GM21576 (cell line): ENCODE data around the gene GTF2A2.

Experiments
- ATAC-seq: cut with Tn5 transposase; IDR thresholded peaks from one replicate; pipeline ENCODE4 v1.9.1; 2021; ENCODE audit warnings: mild to moderate bottlenecking, moderate library complexity; ENCODE audit not compliant: unreplicated experiment

GTF2A2 gene

GRCh38 chr15:59609730-59610712 is 47.3 kb downstream of the GTF2A2 start:
- no peak for ATAC-seq

DNA sequence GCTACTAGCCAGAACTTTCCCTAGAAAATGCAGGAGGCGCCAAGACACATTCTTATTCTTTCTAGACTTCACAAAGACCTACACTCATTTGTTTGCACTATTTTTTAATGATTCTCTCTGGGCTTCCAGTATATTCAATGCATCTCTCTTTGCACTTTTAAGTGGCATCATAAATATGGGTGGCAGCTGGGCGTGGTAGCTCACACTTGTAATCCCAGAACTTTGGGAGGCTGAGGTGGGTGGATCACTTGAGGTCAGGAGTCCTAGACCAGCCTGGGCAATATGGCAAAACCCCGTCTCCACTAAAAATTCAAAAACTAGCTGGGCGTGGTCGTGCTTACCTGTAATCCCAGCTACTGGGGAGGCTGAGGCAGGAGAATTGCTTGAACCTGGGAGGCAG is 51.3 kb downstream of the GTF2A2 start:
- no peak for ATAC-seq

GRCh38 chr15:59598461-59598860 is 58.9 kb downstream of the GTF2A2 start:
- no peak for ATAC-seq

DNA sequence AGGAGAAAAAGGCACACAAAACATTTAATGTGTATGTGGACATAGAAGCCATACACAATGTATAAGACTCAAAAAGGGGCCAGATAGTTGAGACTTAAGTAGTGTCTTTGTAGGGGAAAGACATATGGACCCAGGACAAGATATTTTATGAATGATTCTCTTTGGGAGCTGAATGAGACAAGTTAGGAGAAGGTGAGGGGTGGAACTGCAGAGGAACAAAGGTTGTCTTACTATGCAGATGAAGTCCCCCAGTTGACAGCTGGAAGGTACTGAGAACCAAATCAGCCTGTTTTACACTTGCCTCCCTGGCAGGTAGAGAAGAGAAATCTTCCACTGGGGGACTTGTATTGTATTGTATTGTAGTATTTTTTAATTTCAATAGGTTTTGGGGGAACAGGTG is 60.7 kb downstream of the GTF2A2 start:
- ATAC-seq, result no peak

DNA sequence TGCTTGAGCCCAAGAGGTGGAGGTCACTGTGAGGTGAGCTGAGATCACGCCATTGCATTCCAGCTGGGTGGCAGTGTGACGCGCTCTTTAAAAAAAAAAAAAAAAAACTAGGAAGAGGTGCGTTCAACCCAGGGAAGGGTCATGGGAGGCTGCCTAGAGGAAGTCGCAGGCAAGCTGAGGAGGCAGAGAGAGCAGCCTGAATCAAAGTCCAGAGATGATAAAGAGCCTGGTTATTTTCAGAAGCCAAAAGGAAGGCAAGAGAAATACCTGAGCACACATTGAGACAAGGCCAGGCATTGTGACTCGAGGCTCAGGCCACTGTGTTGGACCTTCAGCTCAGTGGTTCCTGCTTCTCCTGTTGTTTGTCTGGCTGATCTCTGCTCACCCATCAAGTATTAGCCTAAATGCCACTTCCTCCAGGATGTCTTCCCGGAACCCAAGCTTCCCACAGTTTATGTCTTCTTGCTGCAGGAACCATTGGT is 61.8 kb downstream of the GTF2A2 start:
- no peak for ATAC-seq

DNA sequence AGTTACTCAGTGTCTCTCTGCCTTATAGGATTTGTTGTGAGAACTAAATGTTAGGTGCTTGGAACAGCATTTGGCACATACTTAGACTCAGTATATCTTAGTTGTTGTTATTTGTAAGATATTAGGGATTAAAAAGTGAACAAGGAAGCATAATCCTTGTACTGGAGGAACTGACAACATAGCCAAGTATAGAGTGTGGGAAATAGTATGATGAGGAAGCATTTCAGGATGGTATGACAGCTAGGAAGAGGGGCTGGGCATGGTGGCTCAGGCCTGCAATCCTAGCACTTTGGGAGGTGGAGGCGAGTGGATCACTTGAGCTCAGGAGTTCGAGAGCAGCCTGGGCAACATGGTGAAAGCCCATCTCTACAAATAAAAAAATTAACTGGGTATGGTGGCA is 62.3 kb downstream of the GTF2A2 start:
- no peak for ATAC-seq

DNA sequence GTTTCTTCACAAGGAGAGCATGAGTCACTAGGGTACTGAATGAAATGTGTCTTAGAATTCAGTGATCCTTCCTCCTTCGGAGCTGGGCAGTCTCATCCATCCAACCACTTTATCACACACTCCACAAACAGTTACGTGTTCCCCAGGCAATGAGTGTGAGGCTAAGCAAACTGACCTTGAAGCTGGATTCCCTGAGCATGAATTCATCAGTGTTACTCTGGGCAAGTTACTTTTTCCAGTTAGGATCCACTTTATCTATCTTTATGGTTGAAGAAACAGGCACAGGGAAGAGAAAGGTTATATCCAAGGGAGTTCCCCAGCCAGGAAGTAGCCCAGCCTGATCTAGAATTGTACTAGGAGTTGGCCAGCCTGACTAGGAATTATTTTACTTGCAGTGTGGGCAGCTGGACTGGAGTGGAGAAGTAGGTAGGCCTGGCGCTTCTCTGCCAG is 62.8 kb downstream of the GTF2A2 start:
- no peak for ATAC-seq

DNA sequence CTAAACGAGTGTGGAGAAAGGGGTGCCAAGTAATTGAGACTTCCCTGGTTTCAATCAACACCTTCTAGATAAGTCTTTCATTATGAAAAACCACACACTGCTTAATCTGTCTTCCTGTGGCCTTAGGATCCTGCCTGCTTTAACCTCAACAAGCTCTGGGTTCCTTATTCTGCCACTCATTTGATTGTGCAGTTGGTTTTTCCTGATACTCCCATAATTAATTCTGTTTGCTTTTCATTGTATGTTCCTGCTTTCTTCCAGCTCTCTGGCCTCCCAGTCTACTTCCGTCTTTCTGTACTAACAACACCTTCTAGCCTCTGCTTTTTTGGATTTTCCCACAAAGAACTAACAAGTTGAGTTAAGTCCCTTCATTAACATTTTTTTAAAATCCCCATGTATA is 66.0 kb downstream of the GTF2A2 start:
- no peak for ATAC-seq

GRCh38 chr15:59590027-59590426 is 67.3 kb downstream of the GTF2A2 start:
- ATAC-seq, result no peak
